GM12878 (cell line): ENCODE data around the gene FANCL. TPM values are rescaled to one million over a fixed set of nuclear protein-coding genes. Genes with fewer than 3 reads are reported as not detected.

Source experiments
- ATAC-seq: fragments of 200-7000 bp; cut with Tn5 transposase; 3 replicates; pipeline ENCODE4 v1.9.1; 2020; ENCODE audit warnings: mild to moderate bottlenecking, moderate library complexity
- BruUV-seq: library from RNA; stranded (reverse); fragments of 400-500 nt; replicated peaks from 2 replicates; lab custom pipeline; 2021; lab: Mats Ljungman, UMichigan
- CTCF ChIA-PET: fragments of 300-600 bp; sonication (Branson Sonifier 250); formaldehyde crosslinking; extraction: SDS; loops from one replicate; lab custom pipeline; 2021; ENCODE audit warnings: inconsistent platforms; lab: Yijun Ruan, JAX
- POLR2A ChIA-PET: fragments of 350-600 bp; formaldehyde crosslinking; extraction: SDS; loops from one replicate; lab custom pipeline; 2021; ENCODE audit warnings: inconsistent platforms; lab: Charles Lee
- RAD21 ChIA-PET: fragments of 300-600 bp; sonication (Branson Sonifier 250); formaldehyde crosslinking; loops from one replicate; lab custom pipeline; 2023; ENCODE audit warnings: antibody characterized with exemption; ENCODE audit not compliant: unreplicated experiment; lab: Charles Lee
- SMC1A ChIA-PET: fragments of 300-600 bp; sonication (Branson Sonifier 250); formaldehyde crosslinking; loops from one replicate; lab custom pipeline; 2023; ENCODE audit not compliant: unreplicated experiment, uncharacterized antibody; lab: Charles Lee
- DNase-seq: peaks from one replicate; pipeline ENCODE4 v3.0.0-alpha.2; 2011; ENCODE audit warnings: low read depth, low spot score
- FAIRE-seq: peaks from 3 replicates; lab custom pipeline; 2011; peaks lifted over from hg19 to GRCh38; lab: Jason Lieb, UNC
- H2AFZ ChIP-seq: 2 replicates; pipeline ENCODE4 v1.6.0; 2011; ENCODE audit warnings: low read depth, low read length, control low read depth; ENCODE audit not compliant: control insufficient read depth
- H3K27ac ChIP-seq: 2 replicates; pipeline ENCODE4 v1.5.1; 2011; ENCODE audit warnings: control low read depth; ENCODE audit not compliant: control insufficient read depth, insufficient read depth
- H3K27me3 ChIP-seq, 2 experiments: replicated peaks in 1 of 2; 2 replicates each; pipeline versions ENCODE4 v1.6.0 to v1.6.1; 2011; ENCODE audit warnings: low read length in 1 of 2; ENCODE audit not compliant: control insufficient read depth in 2 of 2, insufficient read depth in 2 of 2
- H3K36me3 ChIP-seq, 2 experiments: 2 replicates each; pipeline ENCODE4 v1.5.1; 2011; ENCODE audit warnings: low read length in 1 of 2; ENCODE audit not compliant: control insufficient read depth in 2 of 2, insufficient read depth in 2 of 2
- H3K4me1 ChIP-seq: 2 replicates; pipeline ENCODE4 v1.6.1; 2011; ENCODE audit warnings: mild to moderate bottlenecking, low read length, moderate library complexity, mixed read lengths; ENCODE audit not compliant: control insufficient read depth, insufficient read depth
- H3K4me2 ChIP-seq: 2 replicates; pipeline ENCODE4 v1.6.0; 2011; ENCODE audit warnings: control low read depth; ENCODE audit not compliant: control insufficient read depth, insufficient read depth
- H3K4me3 ChIP-seq: fragments of 200-600 bp; sonication (generic); 2 replicates; pipeline ENCODE4 v1.5.1; 2016
- H3K79me2 ChIP-seq: 2 replicates; pipeline ENCODE4 v1.6.0; 2011; ENCODE audit warnings: low read length; ENCODE audit not compliant: control insufficient read depth, insufficient read depth
- H3K9ac ChIP-seq: 2 replicates; pipeline ENCODE4 v1.8.0; 2011; ENCODE audit warnings: low read length, control low read depth, mixed read lengths; ENCODE audit not compliant: control insufficient read depth, insufficient read depth
- H3K9me3 ChIP-seq: replicated peaks from 3 replicates; pipeline ENCODE4 v1.5.1; 2011; ENCODE audit warnings: mild to moderate bottlenecking, low read length; ENCODE audit not compliant: control insufficient read depth, insufficient read depth
- H4K20me1 ChIP-seq: 2 replicates; pipeline ENCODE4 v1.6.0; 2011; ENCODE audit not compliant: control insufficient read depth, insufficient read depth
- CHD1 ChIP-seq: IDR thresholded peaks from 2 replicates; pipeline ENCODE4 v1.6.1; 2012; ENCODE audit warnings: low read depth, low read length, improper control_type of control experiment
- EED ChIP-seq: sonication (generic); IDR thresholded peaks from 2 replicates; pipeline ENCODE4 v1.6.1; 2016; ENCODE audit warnings: antibody characterized with exemption, low read depth
- HDAC2 ChIP-seq: fragments of 200-600 bp; sonication (generic); IDR thresholded peaks from 2 replicates; pipeline ENCODE4 v1.6.1; 2017
- JUNB ChIP-seq: IDR thresholded peaks from 2 replicates; pipeline ENCODE4 v1.6.1; 2016; ENCODE audit warnings: antibody characterized with exemption, mild to moderate bottlenecking
- MEF2A ChIP-seq: IDR thresholded peaks from 2 replicates; pipeline ENCODE4 v1.6.1; 2011; ENCODE audit warnings: low read depth, mild to moderate bottlenecking, low read length, moderate library complexity; ENCODE audit not compliant: insufficient read depth
- MTA3 ChIP-seq: IDR thresholded peaks from 2 replicates; pipeline ENCODE4 v1.6.1; 2012; ENCODE audit warnings: low read length, inconsistent platforms, borderline replicate concordance
- MYC ChIP-seq: IDR thresholded peaks from 2 replicates; pipeline ENCODE4 v1.6.1; 2011; ENCODE audit warnings: mild to moderate bottlenecking, low read length, moderate library complexity, inconsistent platforms; ENCODE audit not compliant: insufficient read depth, insufficient replicate concordance, insufficient read length, severe bottlenecking
- NFXL1 ChIP-seq: fragments of 450-650 bp; IDR thresholded peaks from 2 replicates; pipeline ENCODE4 v1.6.1; 2017; ENCODE audit warnings: antibody characterized with exemption, mild to moderate bottlenecking, borderline replicate concordance
- PAX8 ChIP-seq: fragments of 450-650 bp; IDR thresholded peaks from 2 replicates; pipeline ENCODE4 v1.6.1; 2017; ENCODE audit warnings: mild to moderate bottlenecking, moderate library complexity
- POLR2AphosphoS2 ChIP-seq: IDR thresholded peaks from 2 replicates; pipeline ENCODE4 v1.6.1; 2011; ENCODE audit warnings: low read depth, mild to moderate bottlenecking, low read length, improper control_type of control experiment, moderate library complexity
- POU2F2 ChIP-seq: IDR thresholded peaks from 3 replicates; pipeline ENCODE4 v1.6.1; 2011; ENCODE audit warnings: low read depth, mild to moderate bottlenecking, low read length, borderline replicate concordance
- PRDM15 ChIP-seq: fragments of 450-650 bp; formaldehyde crosslinking; IDR thresholded peaks from 2 replicates; pipeline ENCODE4 v1.4.0; 2020; ENCODE audit warnings: mild to moderate bottlenecking, moderate library complexity
- SUZ12 ChIP-seq: fragments of 200-600 bp; sonication (generic); IDR thresholded peaks from one replicate; pipeline ENCODE4 v1.6.1; 2018; ENCODE audit warnings: antibody characterized with exemption, mild to moderate bottlenecking; ENCODE audit not compliant: unreplicated experiment
- ZNF217 ChIP-seq: fragments of 450-650 bp; IDR thresholded peaks from 2 replicates; pipeline ENCODE4 v1.6.1; 2017; ENCODE audit warnings: antibody characterized with exemption, mild to moderate bottlenecking
- WGBS: methylation state at CpG from one replicate; pipeline ENCODE4 v1.1.6; 2016; ENCODE audit warnings: low lambda C conversion rate; ENCODE audit not compliant: insufficient replicate concordance, insufficient coverage; ENCODE audit errors: missing lambda C conversion rate; 5-methylcytosine and 5-hydroxymethylcytosine counted together
- in situ Hi-C: fragments of 300-500 bp; cut with MboI; formaldehyde crosslinking; loops from 9 replicates; pipeline ENCODE4 v1.14.3; 2018; ENCODE audit warnings: mixed read lengths
- intact Hi-C: fragments of 100-400 bp; cut with micrococcal nuclease; formaldehyde crosslinking; loops from one replicate; pipeline ENCODE4 v1.14.2; 2022; ENCODE audit not compliant: unreplicated experiment
- polyA plus RNA-seq, 11 experiments: library from polyadenylated mRNA; depleted of rRNA in 4 of 11; unstranded in 6 of 11; stranded (reverse) in 5 of 11; fragments of >200 nt; fragmentation: Nextera tagmentation in 4 of 11; fragmentation: Illumina TruSeq in 1 of 11; extraction: Ambion mirVana in 4 of 11; extraction: Trizol in 1 of 11; gene quantifications; 1 replicate in 1 of 11; 2 replicates in 10 of 11; pipeline versions ENCODE4 v1.2.1 to v1.2.3, GENCODE V29; 2011 to 2016; ENCODE audit warnings: inconsistent platforms in 2 of 11, missing spikeins in 2 of 11, low read depth in 1 of 11
- total RNA-seq, 4 experiments: library from RNA; depleted of rRNA in 3 of 4; stranded (reverse); fragments of >200 nt in 3 of 4; fragmentation: Illumina TruSeq in 1 of 4; extraction: Trizol in 1 of 4; gene quantifications; 2 replicates each; pipeline versions ENCODE4 v1.2.1 to v1.2.3, GENCODE V29; 2013 to 2021
- TF ChIP-seq, protein P1 (sequence below): IDR thresholded peaks from 2 replicates; pipeline ENCODE4 v1.6.1; 2012; ENCODE audit warnings: mild to moderate bottlenecking, low read depth, low read length
- TF ChIP-seq, protein P2 (sequence below): fragments of 450-650 bp; IDR thresholded peaks from 2 replicates; pipeline ENCODE4 v1.6.1; 2017; ENCODE audit warnings: low read depth, mild to moderate bottlenecking, moderate library complexity
- TF ChIP-seq, protein P3 (sequence below): IDR thresholded peaks from 2 replicates; pipeline ENCODE4 v1.6.1; 2012; ENCODE audit warnings: low read depth, low read length, improper control_type of control experiment

Gene FANCL
- total and polyA plus RNA-seq, 10 of the 15 experiments (the other 5 are each of a cell fraction or from before 2014, with no cell fraction given) = 30.8 to 90.5 (median 52.3) TPM

DNA sequence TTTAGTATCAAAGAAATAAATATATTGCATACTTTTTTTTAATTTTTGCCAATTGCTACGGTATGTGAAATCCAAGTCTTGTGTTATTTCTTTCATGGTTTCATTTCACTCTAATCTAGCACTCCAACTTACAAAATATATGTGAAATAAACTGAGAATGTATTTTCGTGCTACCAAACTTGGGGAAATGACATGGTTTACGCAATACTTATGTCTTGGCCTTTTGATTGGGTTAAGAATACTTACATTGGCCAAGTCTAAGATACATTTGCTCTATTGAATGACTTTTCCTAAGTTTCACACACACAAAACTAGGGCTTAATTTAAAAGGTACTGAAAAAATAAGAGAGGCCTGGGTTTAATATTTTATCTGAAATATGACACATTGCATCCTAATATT, 114.0 kb downstream of the FANCL start:
- in situ Hi-C loops (no loop called here), intact Hi-C loops (no loop called here)
- Histone ChIP-seq H3K9ac (no peak overlapping the region), H3K36me3 (peaks cover 2 to 7% of the 10 kb centered on the region in 2 experiments), H3K9me3 (no peaks in the 10 kb centered on the region), H3K4me2 (no peak overlapping the region), H3K4me3 (no peak overlapping the region), H3K4me1 (no peaks in the 10 kb centered on the region), H3K79me2 (no peaks in the 10 kb centered on the region), H3K27ac (no peak overlapping the region), H4K20me1 (no peaks in the 10 kb centered on the region), H2AFZ (no peak overlapping the region), H3K27me3 (no peaks in the 10 kb centered on the region)
- ChIA-PET POLR2A (no interaction called here), CTCF (interaction anchor here (1.6 kb wide), 1 partner anchor 221 kb away, joined by 5 read pairs; no protein-coding TSS in a partner anchor), RAD21 (no interaction called here), SMC1A (no interaction called here)
- DNase-seq (no peak), FAIRE-seq (no peak), ATAC-seq (no peak)
- BruUV-seq = no TSS peak
- WGBS = 98% methylated on average over 3 of the region's 3 CpGs
- TF ChIP-seq MEF2A (no peak), JUNB (no peak), PAX8 (no peak), MYC (no peak), MTA3 (no peak), HDAC2 (no peak), POLR2AphosphoS2 (no peak), ZNF217 (no peak), POU2F2 (no peak), PRDM15 (no peak), NFXL1 (no peak), CHD1 (no peak), EED (no peak), SUZ12 (no peak)
- TF ChIP-seq, protein P1, sequence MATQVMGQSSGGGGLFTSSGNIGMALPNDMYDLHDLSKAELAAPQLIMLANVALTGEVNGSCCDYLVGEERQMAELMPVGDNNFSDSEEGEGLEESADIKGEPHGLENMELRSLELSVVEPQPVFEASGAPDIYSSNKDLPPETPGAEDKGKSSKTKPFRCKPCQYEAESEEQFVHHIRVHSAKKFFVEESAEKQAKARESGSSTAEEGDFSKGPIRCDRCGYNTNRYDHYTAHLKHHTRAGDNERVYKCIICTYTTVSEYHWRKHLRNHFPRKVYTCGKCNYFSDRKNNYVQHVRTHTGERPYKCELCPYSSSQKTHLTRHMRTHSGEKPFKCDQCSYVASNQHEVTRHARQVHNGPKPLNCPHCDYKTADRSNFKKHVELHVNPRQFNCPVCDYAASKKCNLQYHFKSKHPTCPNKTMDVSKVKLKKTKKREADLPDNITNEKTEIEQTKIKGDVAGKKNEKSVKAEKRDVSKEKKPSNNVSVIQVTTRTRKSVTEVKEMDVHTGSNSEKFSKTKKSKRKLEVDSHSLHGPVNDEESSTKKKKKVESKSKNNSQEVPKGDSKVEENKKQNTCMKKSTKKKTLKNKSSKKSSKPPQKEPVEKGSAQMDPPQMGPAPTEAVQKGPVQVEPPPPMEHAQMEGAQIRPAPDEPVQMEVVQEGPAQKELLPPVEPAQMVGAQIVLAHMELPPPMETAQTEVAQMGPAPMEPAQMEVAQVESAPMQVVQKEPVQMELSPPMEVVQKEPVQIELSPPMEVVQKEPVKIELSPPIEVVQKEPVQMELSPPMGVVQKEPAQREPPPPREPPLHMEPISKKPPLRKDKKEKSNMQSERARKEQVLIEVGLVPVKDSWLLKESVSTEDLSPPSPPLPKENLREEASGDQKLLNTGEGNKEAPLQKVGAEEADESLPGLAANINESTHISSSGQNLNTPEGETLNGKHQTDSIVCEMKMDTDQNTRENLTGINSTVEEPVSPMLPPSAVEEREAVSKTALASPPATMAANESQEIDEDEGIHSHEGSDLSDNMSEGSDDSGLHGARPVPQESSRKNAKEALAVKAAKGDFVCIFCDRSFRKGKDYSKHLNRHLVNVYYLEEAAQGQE = no peak
- TF ChIP-seq, protein P2, sequence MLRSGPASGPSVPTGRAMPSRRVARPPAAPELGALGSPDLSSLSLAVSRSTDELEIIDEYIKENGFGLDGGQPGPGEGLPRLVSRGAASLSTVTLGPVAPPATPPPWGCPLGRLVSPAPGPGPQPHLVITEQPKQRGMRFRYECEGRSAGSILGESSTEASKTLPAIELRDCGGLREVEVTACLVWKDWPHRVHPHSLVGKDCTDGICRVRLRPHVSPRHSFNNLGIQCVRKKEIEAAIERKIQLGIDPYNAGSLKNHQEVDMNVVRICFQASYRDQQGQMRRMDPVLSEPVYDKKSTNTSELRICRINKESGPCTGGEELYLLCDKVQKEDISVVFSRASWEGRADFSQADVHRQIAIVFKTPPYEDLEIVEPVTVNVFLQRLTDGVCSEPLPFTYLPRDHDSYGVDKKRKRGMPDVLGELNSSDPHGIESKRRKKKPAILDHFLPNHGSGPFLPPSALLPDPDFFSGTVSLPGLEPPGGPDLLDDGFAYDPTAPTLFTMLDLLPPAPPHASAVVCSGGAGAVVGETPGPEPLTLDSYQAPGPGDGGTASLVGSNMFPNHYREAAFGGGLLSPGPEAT = no peak
- TF ChIP-seq, protein P3, sequence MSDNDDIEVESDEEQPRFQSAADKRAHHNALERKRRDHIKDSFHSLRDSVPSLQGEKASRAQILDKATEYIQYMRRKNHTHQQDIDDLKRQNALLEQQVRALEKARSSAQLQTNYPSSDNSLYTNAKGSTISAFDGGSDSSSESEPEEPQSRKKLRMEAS = no peak
